HG02885 (cell line): ENCODE measurements around the gene DCDC2B.
"Not testable (repeated sequence)": the region's sequence is repeated elsewhere in the genome, so short reads cannot be mapped to it uniquely, and the experiment has no call there.

ENCODE experiments used
- ATAC-seq: cut with Tn5 transposase; IDR thresholded peaks from one replicate; pipeline ENCODE4 v1.9.1; 2021; ENCODE audit warnings: mild to moderate bottlenecking; ENCODE audit not compliant: unreplicated experiment, poor library complexity

Gene DCDC2B

DNA sequence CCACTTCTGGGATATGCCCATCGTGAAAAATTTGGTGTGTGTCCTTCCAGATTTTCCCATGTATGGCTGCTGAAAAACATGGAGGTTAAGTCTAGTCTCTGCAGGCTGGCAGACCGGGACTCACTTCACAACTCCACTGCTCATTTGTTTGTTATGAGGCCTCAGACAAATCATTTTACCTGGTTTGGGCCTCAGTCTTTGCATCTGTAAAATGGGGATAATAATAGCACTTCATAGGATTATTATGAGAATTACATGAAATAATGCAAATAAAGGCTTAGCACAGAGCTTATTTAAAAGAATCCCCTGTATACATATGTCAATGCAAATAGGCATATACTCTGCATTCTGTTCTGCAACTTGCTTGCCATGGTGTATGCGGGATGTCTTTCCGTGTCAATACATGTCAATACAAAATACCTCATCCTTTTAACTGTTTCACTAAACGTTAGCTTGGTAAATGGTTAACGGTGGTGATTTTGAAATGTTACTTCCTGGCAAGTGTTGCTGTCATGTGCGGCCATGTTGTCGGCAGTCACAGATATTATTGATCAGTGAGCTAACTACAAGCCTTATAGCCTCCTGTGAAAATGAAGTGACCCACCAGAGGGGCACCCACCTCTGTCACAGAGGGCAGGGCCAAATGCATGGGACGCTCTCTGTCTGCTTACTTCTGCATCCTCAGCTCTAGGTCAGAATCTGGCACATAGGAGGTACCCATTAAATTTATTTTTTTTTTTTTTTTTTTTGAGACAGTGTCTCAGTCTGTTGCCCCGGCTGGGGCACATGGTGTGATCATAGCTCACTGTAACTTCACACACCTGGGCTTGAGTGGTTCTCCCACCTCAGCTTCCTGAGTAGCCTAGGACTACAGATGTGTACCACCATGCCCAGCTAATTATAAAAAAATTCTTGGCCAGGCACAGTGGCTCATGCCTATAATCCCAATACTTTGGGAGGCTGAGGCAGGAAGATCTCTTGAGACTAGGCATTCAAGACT, 46.5 kb downstream of the DCDC2B start:
- ATAC-seq: no peak

DNA sequence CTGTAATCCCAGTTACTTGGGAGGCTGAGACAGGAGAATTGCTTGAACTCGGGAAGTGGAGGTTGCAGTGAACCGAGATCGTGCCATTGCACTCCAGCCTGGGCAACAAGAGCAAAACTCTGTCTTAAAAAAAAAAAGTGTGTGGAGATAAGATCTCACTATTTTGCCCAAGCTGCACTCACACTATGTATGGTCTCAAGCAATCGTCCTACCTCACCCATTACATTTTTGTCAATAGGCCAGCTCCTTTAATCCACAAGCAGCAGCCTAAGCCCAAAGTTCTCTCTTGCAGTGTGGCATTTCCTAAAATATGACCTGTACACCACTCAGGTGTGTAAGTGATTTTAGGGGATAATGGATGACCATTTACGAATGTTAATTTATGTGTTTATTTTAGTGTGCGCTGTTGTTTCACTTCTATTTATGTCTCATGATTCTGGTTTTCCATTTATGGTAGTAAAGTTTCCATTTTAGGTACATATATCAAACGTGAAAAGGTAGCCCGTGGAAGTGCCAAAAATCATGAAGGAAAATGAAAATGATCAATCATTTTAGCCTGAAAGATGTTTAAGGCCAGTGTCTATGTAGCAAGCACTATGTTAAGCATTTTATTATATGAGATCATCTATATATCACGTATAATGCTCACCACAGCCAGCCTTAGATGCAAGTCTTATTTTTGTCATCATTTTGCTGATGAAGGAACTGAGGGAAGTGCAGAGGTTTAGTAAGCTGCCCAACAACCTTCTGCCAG, 47.8 kb downstream of the DCDC2B start:
- ATAC-seq: no peak

DNA sequence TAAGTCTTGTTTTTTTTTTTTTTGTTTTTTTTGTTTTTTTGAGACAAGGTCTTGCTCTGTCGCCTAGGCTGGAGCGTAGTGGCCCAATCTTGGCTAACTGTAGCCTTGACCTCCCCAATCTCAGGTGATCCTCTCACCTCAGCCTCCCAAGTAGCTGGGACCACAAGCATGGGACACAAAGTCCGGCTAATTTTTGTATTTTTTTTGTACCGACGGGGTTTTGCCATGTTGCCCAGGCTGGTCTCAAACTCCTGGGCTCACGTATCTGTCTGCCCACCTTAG, 48.3 kb downstream of the DCDC2B start:
- ATAC-seq: no peak

DNA sequence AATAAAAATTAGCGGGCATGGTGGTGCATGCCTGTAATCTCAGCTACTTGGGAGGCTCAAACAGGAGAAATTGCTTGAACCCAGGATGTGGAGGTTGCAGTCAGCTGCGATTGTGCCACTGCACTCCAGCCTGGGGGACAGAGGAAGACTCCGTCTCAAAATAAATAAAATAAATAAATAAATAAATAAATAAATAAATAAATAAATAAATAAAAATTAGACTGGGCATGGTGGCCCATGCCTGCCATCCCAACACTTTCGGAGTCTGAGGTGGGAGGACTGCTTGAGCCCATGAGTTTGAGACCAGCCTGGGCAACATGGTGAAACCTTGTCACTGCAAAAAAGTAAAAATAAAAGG, 54.3 kb downstream of the DCDC2B start:
- not testable (repeated sequence) for ATAC-seq

DNA sequence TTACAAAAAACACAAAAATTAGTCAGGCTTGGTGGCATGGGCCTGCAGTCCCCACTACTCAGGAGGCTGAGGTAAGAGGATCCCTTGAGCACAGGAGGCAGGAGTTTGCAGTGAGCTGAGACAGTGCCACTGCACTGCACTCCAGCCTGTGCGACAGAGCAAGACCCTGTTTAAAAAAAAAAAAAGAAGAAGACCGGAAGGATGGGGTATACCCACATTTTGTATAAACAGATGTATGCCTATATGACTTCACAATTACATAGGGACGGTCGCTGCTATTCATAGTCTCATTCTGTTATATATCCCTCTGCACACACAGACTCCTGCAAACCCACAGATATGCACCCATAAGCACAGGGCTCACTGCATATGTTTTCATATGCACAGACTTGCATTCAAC, 54.9 kb downstream of the DCDC2B start:
- ATAC-seq: no peak
